ENCODE measurements around the gene CDC42BPA. TPM values are rescaled to one million over a fixed set of nuclear protein-coding genes. Genes with fewer than 3 reads are reported as not detected.

The CDC42BPA gene
- total and polyA plus RNA-seq, 2 of the 8 experiments (the other 6 are each of a cell fraction or from before 2014, with no cell fraction given) = 7.1 to 28.5 TPM

DNA sequence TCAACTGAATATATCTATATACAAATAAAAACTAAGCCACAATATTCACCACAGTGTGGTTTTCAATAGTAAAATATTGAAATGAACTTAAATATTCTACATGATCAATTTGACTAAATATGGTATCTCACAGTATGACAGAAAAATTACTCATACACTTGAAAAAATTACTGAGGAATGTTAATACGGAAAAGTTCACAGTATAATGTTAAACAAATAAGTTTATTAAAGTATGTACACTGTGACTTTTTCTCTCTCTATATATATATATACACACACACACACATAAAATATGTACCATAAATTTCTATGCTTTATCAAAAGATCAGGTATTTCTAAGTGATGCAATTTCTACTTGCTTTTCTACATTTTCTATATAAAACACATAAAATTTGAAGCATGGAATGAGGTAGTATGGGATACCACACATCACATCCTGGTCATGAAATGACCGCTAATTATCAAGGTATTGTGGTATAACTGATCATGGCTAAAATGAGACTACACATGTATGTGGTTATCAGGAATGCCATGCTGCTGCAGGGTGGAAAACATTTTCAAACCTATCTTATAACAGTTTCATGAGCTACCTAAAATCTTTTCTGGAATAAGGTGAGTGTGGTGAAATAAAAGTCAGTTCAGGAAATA is 102.3 kb downstream of the CDC42BPA start:
- CTCF ChIA-PET (ENCODE audit: partially characterized antibody) = interaction anchor here (1.1 kb wide), 1 partner anchor 13 kb away, joined by 3 read pairs; no protein-coding TSS in a partner anchor
- Histone ChIP-seq H4K5ac (ENCODE audit: insufficient read length, low read depth, low read length) (no peak overlapping the region), H2BK120ac (replicated peaks; ENCODE audit: low read depth, low read length) (no peak overlapping the region), H2BK12ac (ENCODE audit: low read depth, low read length) (no peak overlapping the region), H3K9ac (replicated peaks in 1 of 4; ENCODE audit: extremely low read depth in 1 of 4, low read depth in 3 of 4, low read length in 3 of 4) (no peak overlapping the region), H3K79me1 (ENCODE audit: low read depth, low read length) (no peaks in the 10 kb centered on the region), H2BK5ac (ENCODE audit: low read depth, low read length) (no peak overlapping the region), H3K36me3 (ENCODE audit: control insufficient read depth in 2 of 4, insufficient read depth in 4 of 4, low read length in 3 of 4) (no peaks in the 10 kb centered on the region; a peak in 1 of 8 replicates), H4K8ac (ENCODE audit: extremely low read depth, insufficient read depth, low read length) (no peak overlapping the region), H3K27me3 (replicated peaks in 1 of 4; ENCODE audit: control insufficient read depth in 3 of 4, extremely low read depth in 1 of 4, insufficient read depth in 3 of 4, low read length in 3 of 4) (no peaks in the 10 kb centered on the region), H2BK20ac (ENCODE audit: low read length) (no peak overlapping the region), H2AFZ (ENCODE audit: low read length) (no peak overlapping the region), H3K79me2 (ENCODE audit: control insufficient read depth in 1 of 2, insufficient read depth in 2 of 2, low read length in 2 of 2) (no peaks in the 10 kb centered on the region; a peak in 1 of 4 replicates), H3K56ac (replicated peaks; ENCODE audit: insufficient read length, low read depth, low read length) (no peak overlapping the region), H4K20me1 (replicated peaks in 1 of 2; ENCODE audit: control insufficient read depth in 1 of 2, insufficient read depth in 2 of 2, low read length in 2 of 2) (no peaks in the 10 kb centered on the region), H3K4me1 (replicated peaks in 1 of 4; ENCODE audit: control insufficient read depth in 3 of 4, insufficient read depth in 4 of 4, low read length in 3 of 4) (no peaks in the 10 kb centered on the region), H3K23ac (ENCODE audit: insufficient read length) (no peak overlapping the region), H3K18ac (ENCODE audit: extremely low read depth, low read length) (no peak overlapping the region), H3K23me2 (ENCODE audit: low read depth, low read length) (no peaks in the 10 kb centered on the region; the same call in 1 of the 2 replicates), H3K4me2 (ENCODE audit: insufficient read depth in 1 of 2, low read depth in 2 of 2, low read length in 2 of 2) (no peak overlapping the region), H3K4ac (replicated peaks; ENCODE audit: insufficient read length, low read depth, low read length) (no peak overlapping the region), H2AK5ac (ENCODE audit: low read depth, low read length) (no peak overlapping the region), H2BK15ac (ENCODE audit: low read length) (no peak overlapping the region), H4K91ac (replicated peaks; ENCODE audit: insufficient read length, low read length) (no peak overlapping the region), H3K14ac (ENCODE audit: insufficient read length) (no peak overlapping the region), H3K4me3 (ENCODE audit: extremely low read depth in 1 of 4, insufficient read depth in 2 of 4, low read depth in 3 of 4, low read length in 4 of 4) (no peak overlapping the region), H3K27ac (ENCODE audit: low read depth, low read length) (no peak overlapping the region), H3K9me3 (ENCODE audit: insufficient read depth in 2 of 2, low read depth in 1 of 2, low read length in 1 of 2) (no peaks in the 10 kb centered on the region)
- no peak for TF ChIP-seq HDAC2 (IDR thresholded peaks at IDR 0.05; ENCODE audit: borderline replicate concordance in 1 of 2, low read depth in 2 of 2, low read length in 2 of 2)
- TF ChIP-seq SIRT6 (IDR thresholded peaks at IDR 0.05; ENCODE audit: low read length) = no peak
- no peak for TF ChIP-seq POU5F1 (IDR thresholded peaks at IDR 0.05; ENCODE audit: low read depth, low read length)
- TF ChIP-seq POLR2A (IDR thresholded peaks at IDR 0.05; ENCODE audit: control extremely low read depth in 1 of 2, low read depth in 2 of 2, low read length in 2 of 2) = no peak
- FAIRE-seq (no peak), DNase-seq (ENCODE audit: low read depth in 1 of 2, low spot score in 2 of 2) (no peak)
- WGBS, 2 experiments (ENCODE audit: extremely low coverage in 1 of 2, insufficient coverage in 1 of 2, insufficient read length in 1 of 2, insufficient replicate concordance in 2 of 2, low coverage in 1 of 2, low lambda C conversion rate in 2 of 2, missing lambda C conversion rate in 1 of 2) = 93% methylated on average over 2 of the region's 2 CpGs; no CpG with 5 or more reads in 1 of the 2 experiments
- POLR2A ChIA-PET (ENCODE audit: partially characterized antibody) = no interaction called here

Measured in H1 (cell line).